ENCODE measurements around the gene LPIN3.

LPIN3 gene

DNA sequence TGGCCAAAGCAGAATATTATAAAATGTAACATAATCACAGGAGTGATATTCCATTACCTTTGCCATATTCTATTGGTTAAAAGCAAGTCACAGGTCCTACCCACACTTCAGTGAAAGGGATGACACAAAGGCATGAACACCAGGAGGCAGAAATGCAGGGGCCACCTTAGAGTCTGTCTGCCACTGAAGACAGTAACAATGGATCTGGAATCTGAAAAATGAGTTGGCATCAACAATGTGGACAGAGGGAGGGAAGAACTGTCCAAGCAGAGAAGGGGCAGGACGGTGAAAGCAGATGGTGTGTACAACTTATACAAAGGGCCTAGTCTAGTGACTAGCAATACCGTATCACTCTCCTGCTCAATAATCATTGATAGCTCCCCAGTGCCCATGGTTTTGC lies 6.6 kb upstream of the LPIN3 start:
- no peak for DNase-seq (ENCODE audit: low read depth in 2 of 2)
- TF ChIP-seq, protein P1, sequence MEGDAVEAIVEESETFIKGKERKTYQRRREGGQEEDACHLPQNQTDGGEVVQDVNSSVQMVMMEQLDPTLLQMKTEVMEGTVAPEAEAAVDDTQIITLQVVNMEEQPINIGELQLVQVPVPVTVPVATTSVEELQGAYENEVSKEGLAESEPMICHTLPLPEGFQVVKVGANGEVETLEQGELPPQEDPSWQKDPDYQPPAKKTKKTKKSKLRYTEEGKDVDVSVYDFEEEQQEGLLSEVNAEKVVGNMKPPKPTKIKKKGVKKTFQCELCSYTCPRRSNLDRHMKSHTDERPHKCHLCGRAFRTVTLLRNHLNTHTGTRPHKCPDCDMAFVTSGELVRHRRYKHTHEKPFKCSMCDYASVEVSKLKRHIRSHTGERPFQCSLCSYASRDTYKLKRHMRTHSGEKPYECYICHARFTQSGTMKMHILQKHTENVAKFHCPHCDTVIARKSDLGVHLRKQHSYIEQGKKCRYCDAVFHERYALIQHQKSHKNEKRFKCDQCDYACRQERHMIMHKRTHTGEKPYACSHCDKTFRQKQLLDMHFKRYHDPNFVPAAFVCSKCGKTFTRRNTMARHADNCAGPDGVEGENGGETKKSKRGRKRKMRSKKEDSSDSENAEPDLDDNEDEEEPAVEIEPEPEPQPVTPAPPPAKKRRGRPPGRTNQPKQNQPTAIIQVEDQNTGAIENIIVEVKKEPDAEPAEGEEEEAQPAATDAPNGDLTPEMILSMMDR (IDR thresholded peaks at IDR 0.05; ENCODE audit: low read depth, low read length): no peak
- no peak overlapping the region for H3K4me3 ChIP-seq (replicated peaks in 1 of 2; ENCODE audit: low read depth in 2 of 2, low read length in 2 of 2)

DNA sequence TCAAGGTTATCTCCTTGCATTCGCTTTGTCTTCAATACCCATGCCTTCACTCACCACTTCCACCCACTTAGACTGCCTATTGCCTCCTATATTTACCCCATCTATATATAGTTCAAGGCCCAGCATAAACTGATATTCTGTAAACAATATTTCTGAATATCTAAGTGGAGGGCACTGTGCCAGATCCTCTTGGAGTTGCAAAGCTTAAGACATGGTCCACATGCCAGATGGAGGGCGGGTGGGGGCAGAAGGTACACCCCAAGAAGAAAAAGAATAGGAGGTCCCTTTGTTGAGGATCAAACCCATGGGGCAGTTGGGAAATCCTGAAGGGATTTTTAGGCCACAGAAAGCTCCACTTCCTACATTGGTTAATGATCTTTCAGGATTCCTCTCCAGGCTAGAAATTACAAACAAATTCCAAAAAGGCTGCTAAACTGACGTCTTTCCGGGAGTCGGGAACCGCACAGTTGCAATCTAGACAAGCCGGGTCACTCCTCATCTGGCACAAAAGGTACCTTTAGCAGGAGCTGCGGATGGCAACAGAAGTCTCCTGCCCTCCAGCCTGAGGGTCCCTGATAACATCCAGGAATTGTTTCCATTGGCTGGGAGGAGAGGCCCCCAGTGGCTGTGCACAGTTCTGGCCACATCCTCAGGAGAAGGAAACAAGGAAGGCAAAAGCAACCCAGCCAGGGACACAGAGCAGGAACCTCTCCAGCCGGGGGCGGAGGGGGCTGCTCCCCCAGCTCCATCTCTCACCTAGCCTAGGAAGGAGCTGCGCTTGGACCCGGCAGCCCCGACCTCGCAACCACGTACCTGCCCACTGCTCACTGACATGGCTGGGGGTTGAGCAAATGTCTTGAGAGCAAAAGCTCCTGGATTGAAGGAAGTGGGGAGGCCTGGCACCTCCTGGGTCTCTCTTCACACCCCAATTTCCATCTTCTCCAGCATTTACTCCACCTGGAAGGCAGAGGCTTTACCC lies 5.9 kb upstream of the LPIN3 start:
- H3K4me3 ChIP-seq (replicated peaks in 1 of 2; ENCODE audit: low read depth in 2 of 2, low read length in 2 of 2): no peak overlapping the region
- DNase-seq (ENCODE audit: low read depth in 2 of 2): no peak
- TF ChIP-seq, protein P1 (IDR thresholded peaks at IDR 0.05; ENCODE audit: low read depth, low read length): no peak

DNA sequence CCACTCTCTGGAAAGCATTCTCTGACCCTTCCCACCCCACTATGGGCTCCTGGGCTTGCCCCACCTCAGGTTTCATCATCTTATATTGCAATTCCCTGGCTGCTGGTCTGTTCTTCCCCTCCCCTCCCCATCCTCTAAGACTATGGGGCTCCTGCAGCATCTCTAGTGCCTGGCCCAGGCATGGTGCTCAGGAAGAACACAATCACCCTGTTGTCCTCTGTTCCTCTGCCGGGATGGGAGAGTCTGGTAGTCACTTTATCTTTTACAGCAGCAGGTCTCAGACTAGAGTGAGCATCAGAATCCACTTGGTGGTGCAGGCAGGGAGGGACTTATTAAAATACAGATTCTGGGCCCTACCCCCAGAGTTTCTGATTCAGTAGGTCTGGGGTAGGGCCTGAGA lies 5.0 kb upstream of the LPIN3 start:
- no peak overlapping the region for H3K4me3 ChIP-seq (replicated peaks in 1 of 2; ENCODE audit: low read depth in 2 of 2, low read length in 2 of 2)
- no peak for DNase-seq (ENCODE audit: low read depth in 2 of 2)
- TF ChIP-seq, protein P1 (IDR thresholded peaks at IDR 0.05; ENCODE audit: low read depth, low read length): no peak

DNA sequence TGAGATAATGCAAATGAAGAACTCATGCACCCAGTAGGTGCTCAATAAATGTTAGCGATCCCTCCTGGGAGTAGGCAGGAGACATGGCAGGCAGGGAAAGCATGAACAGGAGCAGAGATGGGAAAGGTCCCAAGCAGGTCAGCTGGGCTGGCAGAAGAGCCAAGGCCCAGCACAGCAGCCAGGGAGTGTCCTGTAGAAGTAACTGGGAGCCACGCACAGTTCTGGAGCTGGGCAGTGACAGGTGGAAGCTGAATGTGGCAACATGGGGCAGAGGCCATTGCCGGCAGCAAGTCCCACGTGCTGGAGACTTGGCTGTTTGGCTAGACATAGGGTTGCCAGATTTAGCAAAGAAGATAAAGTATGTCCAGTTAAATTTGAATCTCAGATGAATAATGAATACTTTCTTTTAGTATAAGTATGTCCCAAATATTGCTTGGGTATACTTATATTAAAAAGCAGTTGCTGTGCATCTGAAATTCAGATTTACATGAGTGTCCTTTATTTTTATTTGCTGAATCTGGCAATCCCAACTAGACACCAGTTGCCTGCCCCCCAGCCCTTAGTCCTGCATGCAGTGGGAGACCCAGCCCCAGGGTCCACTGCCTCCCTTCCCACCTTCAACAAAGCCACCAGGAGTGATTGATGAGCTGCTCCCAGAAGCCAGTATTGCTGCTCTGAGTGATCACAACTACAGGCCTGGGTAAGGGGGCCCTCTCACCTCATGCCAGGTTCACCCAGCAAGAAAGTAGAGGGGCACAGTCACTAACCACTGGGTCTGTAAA lies 3.7 kb upstream of the LPIN3 start:
- TF ChIP-seq, protein P1 (IDR thresholded peaks at IDR 0.05; ENCODE audit: low read depth, low read length): no peak
- no peak for DNase-seq (ENCODE audit: low read depth in 2 of 2)
- H3K4me3 ChIP-seq (replicated peaks in 1 of 2; ENCODE audit: low read depth in 2 of 2, low read length in 2 of 2): no peak overlapping the region

DNA sequence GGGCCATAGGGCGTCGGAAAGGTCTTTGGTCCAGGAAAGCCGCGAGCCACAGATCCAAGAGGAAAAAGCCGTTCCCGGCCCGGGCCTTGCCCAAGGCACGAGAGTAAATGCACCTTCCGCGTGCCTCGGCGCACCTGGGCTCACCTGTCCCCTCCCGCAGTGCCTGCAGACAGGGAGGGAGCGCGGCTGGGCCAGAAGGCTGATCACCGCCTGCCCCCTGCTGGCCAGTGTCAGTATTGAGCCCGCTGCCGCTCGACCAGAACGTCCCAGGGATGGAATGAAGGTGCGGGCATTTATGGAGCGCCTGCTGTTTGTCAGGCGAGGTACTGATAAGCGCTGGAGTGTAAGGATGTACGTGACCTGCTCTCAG lies 679 bp upstream of the LPIN3 start:
- peak overlapping the region; percentile 52 to 63 for H3K4me3 ChIP-seq (replicated peaks in 1 of 2; ENCODE audit: low read depth in 2 of 2, low read length in 2 of 2)
- peak; percentile 68 to 76 for DNase-seq (ENCODE audit: low read depth in 2 of 2)
- TF ChIP-seq, protein P1 (IDR thresholded peaks at IDR 0.05; ENCODE audit: low read depth, low read length): peak; percentile 92

DNA sequence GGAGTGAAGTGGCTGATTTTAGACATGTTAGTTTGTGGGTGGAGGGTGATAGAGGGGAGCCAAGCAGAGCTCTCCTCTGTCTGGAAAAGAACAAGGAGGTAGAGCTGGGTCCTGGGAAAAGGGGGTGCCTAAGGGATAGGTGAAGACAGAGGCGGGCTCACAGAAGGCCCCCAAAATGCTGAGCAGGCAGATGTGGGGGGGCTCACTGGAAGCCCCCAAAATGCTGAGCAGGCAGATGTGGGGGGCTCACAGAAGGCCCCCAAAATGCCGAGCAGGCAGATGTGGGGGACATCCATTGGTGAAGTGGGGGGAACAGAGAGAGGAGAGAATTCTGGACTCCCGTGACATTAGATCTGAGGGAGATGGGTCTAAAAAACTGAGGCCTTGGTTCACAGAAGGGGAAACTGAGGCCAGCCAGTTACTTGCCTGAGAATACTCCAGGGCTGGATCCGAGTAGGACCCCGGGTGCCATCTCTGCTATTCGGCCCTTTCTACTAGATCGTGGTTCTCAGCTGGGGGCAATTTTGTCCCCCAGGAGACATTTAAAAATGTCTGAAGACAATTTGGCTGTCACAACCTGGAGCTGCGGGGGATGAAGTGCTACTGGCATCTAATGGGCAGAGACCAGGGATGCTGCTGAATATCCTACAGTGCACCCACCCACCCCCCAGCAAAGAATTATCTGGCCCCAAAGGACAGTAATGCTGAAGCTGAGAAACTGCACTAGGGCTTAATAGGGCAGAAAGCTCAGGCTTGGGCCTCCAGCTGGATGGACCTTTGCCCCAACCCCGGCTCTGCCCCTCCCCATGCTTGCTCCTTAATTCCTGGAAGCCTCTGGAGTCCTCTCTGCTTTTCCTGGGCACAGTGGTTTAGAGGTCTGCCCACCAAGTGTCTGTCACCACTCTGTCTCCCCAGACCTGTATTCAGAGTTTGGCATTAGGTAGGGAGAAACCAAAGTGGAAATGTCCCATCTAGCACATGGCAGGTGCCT lies 2.1 kb downstream of the LPIN3 start:
- H3K4me3 ChIP-seq (replicated peaks in 1 of 2; ENCODE audit: low read depth in 2 of 2, low read length in 2 of 2): no peak overlapping the region
- DNase-seq (ENCODE audit: low read depth in 2 of 2): no peak
- TF ChIP-seq, protein P1 (IDR thresholded peaks at IDR 0.05; ENCODE audit: low read depth, low read length): no peak
